Measurements from ENCODE around the gene TUBGCP6.

GRCh38 chr22:50179937-50180726 lies 64.7 kb downstream of the TUBGCP6 start:
- TF ChIP-seq CTCF (IDR thresholded peaks at IDR 0.05), result no peak
- TF ChIP-seq POLR2A (IDR thresholded peaks at IDR 0.05), result no peak
- TF ChIP-seq POLR2AphosphoS5 (IDR thresholded peaks at IDR 0.05), result no peak

Data from breast epithelium (tissue), 3 donors.